Thoracic aorta (tissue), 2 donors: ENCODE data around the gene RDH13. TPM values are rescaled to one million over a fixed set of nuclear protein-coding genes. Genes with fewer than 3 reads are reported as not detected.
A peak's percentile ranks its signal among the peaks of the same experiment; 100 is the strongest.

Experiments used
- ATAC-seq: fragments of 150-250 bp; one replicate; pipeline ENCODE4 v1.8.0; 2017; ENCODE audit warnings: low read depth; ENCODE audit not compliant: insufficient number of reproducible peaks, low FRiP score
- DNase-seq: peaks from one replicate; pipeline ENCODE4 v3.0.0-alpha.2; 2020; ENCODE audit warnings: low spot score
- H3K27ac ChIP-seq, 2 donors: fragments of 200-600 bp; sonication (generic); 1 replicate in 1 of 2; 2 replicates in 1 of 2; pipeline ENCODE4 v1.5.1; 2016; ENCODE audit warnings: mild to moderate bottlenecking in 2 of 2, moderate library complexity in 2 of 2
- H3K27me3 ChIP-seq: fragments of 200-600 bp; sonication (generic); replicated peaks from 2 replicates; pipeline ENCODE4 v1.6.0; 2016; ENCODE audit warnings: mild to moderate bottlenecking; ENCODE audit not compliant: insufficient read depth
- H3K36me3 ChIP-seq: fragments of 200-600 bp; sonication (generic); one replicate; pipeline ENCODE4 v1.5.1; 2016
- H3K4me1 ChIP-seq, 2 donors: fragments of 200-600 bp; sonication (generic); 1 replicate in 1 of 2; 2 replicates in 1 of 2; pipeline versions ENCODE4 v1.5.1 to v1.6.0; 2016; ENCODE audit warnings: low read depth in 2 of 2, mild to moderate bottlenecking in 1 of 2; ENCODE audit not compliant: control insufficient read depth in 1 of 2
- H3K4me3 ChIP-seq: fragments of 200-600 bp; sonication (generic); 2 replicates; pipeline ENCODE4 v1.5.1; 2016; ENCODE audit warnings: mild to moderate bottlenecking
- H3K9me3 ChIP-seq: fragments of 200-600 bp; sonication (generic); 2 replicates; pipeline ENCODE4 v1.5.1; 2016
- CTCF ChIP-seq: fragments of 200-600 bp; sonication (generic); IDR thresholded peaks from one replicate; pipeline ENCODE4 v1.5.1; 2019; ENCODE audit warnings: antibody characterized with exemption
- total RNA-seq, 2 donors: library from RNA; depleted of rRNA; stranded (reverse); fragments of >200 nt; gene quantifications; one replicate each; pipeline versions ENCODE4 v1.1.0 to v1.2.3, GENCODE V29; 2016

Gene RDH13
- total RNA-seq, 2 donors from 2014 or later = 22.2 to 23.6 TPM

GRCh38 chr19:55082020-55082851, 19.3 kb upstream of the RDH13 start:
- Histone ChIP-seq H3K27ac (peak overlapping the region in 1 of 2 donors; percentile 4), H3K4me1 (peaks cover 18 to 40% of the 10 kb centered on the region in 2 donors), H3K36me3 (no peaks in the 10 kb centered on the region), H3K27me3 (peaks cover 15% of the 10 kb centered on the region), H3K9me3 (no peaks in the 10 kb centered on the region), H3K4me3 (peak overlapping the region; percentile 75)
- ATAC-seq (no peak), DNase-seq (no peak)
- no peak for TF ChIP-seq CTCF

GRCh38 chr19:55081770-55082019, 18.7 kb upstream of the RDH13 start:
- no peaks in the 10 kb centered on the region for H3K36me3 ChIP-seq
- H3K4me1 ChIP-seq = peaks cover 14 to 35% of the 10 kb centered on the region in 2 donors
- no peak for ATAC-seq
- H3K27me3 ChIP-seq = peaks cover 15% of the 10 kb centered on the region
- DNase-seq = no peak
- H3K9me3 ChIP-seq = no peaks in the 10 kb centered on the region
- H3K27ac ChIP-seq = peak overlapping the region in 1 of 2 donors; percentile 4
- no peak for TF ChIP-seq CTCF
- peak overlapping the region; percentile 75 for H3K4me3 ChIP-seq

- H3K36me3 ChIP-seq = no peaks in the 10 kb centered on the region
- H3K27ac ChIP-seq = no peak overlapping the region
- no peaks in the 10 kb centered on the region for H3K9me3 ChIP-seq
- peaks cover 10 to 30% of the 10 kb centered on the region in 2 donors for H3K4me1 ChIP-seq
- ATAC-seq (no peak), DNase-seq (no peak)
- TF ChIP-seq CTCF = no peak
- H3K4me3 ChIP-seq = peak overlapping the region; percentile 75
- peaks cover 15% of the 10 kb centered on the region for H3K27me3 ChIP-seq
Measured at GRCh38 chr19:55080968-55081769, 18.2 kb upstream of the RDH13 start.

- no peak for TF ChIP-seq CTCF
- Histone ChIP-seq H3K36me3 (no peaks in the 10 kb centered on the region), H3K4me1 (peaks cover 10 to 27% of the 10 kb centered on the region in 2 donors), H3K4me3 (peak overlapping the region; percentile 75), H3K27ac (no peak overlapping the region), H3K27me3 (peaks cover 15% of the 10 kb centered on the region), H3K9me3 (no peaks in the 10 kb centered on the region)
- no peak for DNase-seq
- ATAC-seq = no peak
Measured at GRCh38 chr19:55080121-55080967, 17.4 kb upstream of the RDH13 start.
